Keratinocyte (primary cell): ENCODE results near the gene ABHD16A.

ENCODE experiments used
- CTCF ChIP-seq, 3 experiments: IDR thresholded peaks in 1 of 3; conservative IDR thresholded peaks in 1 of 3; optimal IDR thresholded peaks in 1 of 3; 2 replicates in 2 of 3; 3 replicates in 1 of 3; pipeline versions ENCODE3 to v1.5.1; 2011; ENCODE audit warnings: low read length in 3 of 3, mild to moderate bottlenecking in 3 of 3, moderate library complexity in 2 of 3, control low read depth in 1 of 3, inconsistent platforms in 1 of 3; ENCODE audit not compliant: insufficient read depth in 2 of 3; ENCODE audit errors: extremely low read depth in 1 of 3
- EZH2 ChIP-seq: IDR thresholded peaks from one replicate; pipeline ENCODE4 v1.6.1; 2012; ENCODE audit warnings: inconsistent platforms, mild to moderate bottlenecking, low read length, moderate library complexity

- TF ChIP-seq CTCF (optimal IDR thresholded peaks at IDR 0.05 in 1 of 3, IDR thresholded peaks at IDR 0.05 in 1 of 3, conservative IDR thresholded peaks at IDR 0.05 in 1 of 3; ENCODE audit: extremely low read depth in 1 of 3, insufficient read depth in 2 of 3, low read length in 3 of 3), result no peak
- TF ChIP-seq EZH2, result no peak
Measured at GRCh38 chr6:31691564-31692108, 11.5 kb downstream of the ABHD16A start.
